HEK293 (cell line): Measurements from ENCODE around the gene DSE.

Experiments
- CTCF ChIA-PET: fragments of 350-600 bp; formaldehyde crosslinking; extraction: SDS; loops from one replicate; lab custom pipeline; 2021; ENCODE audit warnings: antibody characterized with exemption; lab: Yijun Ruan, JAX
- POLR2A ChIA-PET: fragments of 300-600 bp; formaldehyde crosslinking; extraction: SDS; loops from one replicate; lab custom pipeline; 2020; ENCODE audit warnings: antibody characterized with exemption, inconsistent platforms; lab: Yijun Ruan, JAX
- H3K27ac ChIP-seq: fragments of 200-500 bp; sonication (Bioruptor generic); 2 replicates; pipeline ENCODE4 v1.5.1; 2014; ENCODE audit warnings: low read depth, low read length, control low read depth, inconsistent platforms; ENCODE audit errors: extremely low read depth
- H3K36me3 ChIP-seq, 2 experiments: fragments of 200-500 bp in 1 of 2; sonication (Bioruptor generic) in 1 of 2; 1 replicate in 1 of 2; 2 replicates in 1 of 2; pipeline ENCODE4 v1.5.1; 2014 to 2017; ENCODE audit warnings: inconsistent platforms in 2 of 2, low read length in 2 of 2; ENCODE audit not compliant: control insufficient read depth in 2 of 2, insufficient read depth in 1 of 2
- H3K4me1 ChIP-seq: fragments of 200-500 bp; sonication (Bioruptor generic); 2 replicates; pipeline ENCODE4 v1.5.1; 2014; ENCODE audit warnings: mild to moderate bottlenecking, low read length, inconsistent platforms; ENCODE audit not compliant: control insufficient read depth, insufficient read depth
- H3K4me3 ChIP-seq: 2 replicates; pipeline ENCODE4 v1.5.1; 2011; ENCODE audit warnings: low read depth, mild to moderate bottlenecking, control low read depth, low read length, moderate library complexity
- H3K9me3 ChIP-seq: fragments of 200-500 bp; sonication (Bioruptor generic); 2 replicates; pipeline ENCODE4 v1.5.1; 2014; ENCODE audit warnings: low read depth, low read length, inconsistent platforms; ENCODE audit not compliant: control insufficient read depth, insufficient read depth
- BCL6B ChIP-seq: fragments of 450-650 bp; formaldehyde crosslinking; IDR thresholded peaks from 2 replicates; pipeline ENCODE4 v1.5.1; 2017; ENCODE audit warnings: missing biosample characterization, missing genetic modification characterization
- CTCF ChIP-seq: fragments of 450-650 bp; formaldehyde crosslinking; IDR thresholded peaks from 2 replicates; pipeline ENCODE4 v1.5.1; 2016; ENCODE audit warnings: missing biosample characterization, missing genetic modification characterization
- GFI1B ChIP-seq: fragments of 450-650 bp; formaldehyde crosslinking; IDR thresholded peaks from 2 replicates; pipeline ENCODE4 v1.5.1; 2016; ENCODE audit warnings: missing biosample characterization, missing genetic modification characterization
- KLF9 ChIP-seq: fragments of 450-650 bp; formaldehyde crosslinking; IDR thresholded peaks from 2 replicates; pipeline ENCODE4 v1.5.1; 2016; ENCODE audit warnings: missing biosample characterization, missing genetic modification characterization, low read depth
- PRDM2 ChIP-seq: fragments of 450-650 bp; formaldehyde crosslinking; IDR thresholded peaks from 2 replicates; pipeline ENCODE4 v1.5.1; 2016; ENCODE audit warnings: missing biosample characterization, missing genetic modification characterization, borderline replicate concordance
- PRDM6 ChIP-seq: fragments of 450-650 bp; formaldehyde crosslinking; IDR thresholded peaks from 2 replicates; pipeline ENCODE4 v1.5.1; 2017; ENCODE audit warnings: missing biosample characterization, missing genetic modification characterization
- SETDB1 ChIP-seq: IDR thresholded peaks from one replicate; pipeline ENCODE4 v1.6.1; 2017; ENCODE audit warnings: mild to moderate bottlenecking, low read length, moderate library complexity, mixed read lengths; ENCODE audit not compliant: insufficient read length
- SP3 ChIP-seq: fragments of 450-650 bp; formaldehyde crosslinking; IDR thresholded peaks from 2 replicates; pipeline ENCODE4 v1.5.1; 2016; ENCODE audit warnings: missing biosample characterization, missing genetic modification characterization
- ZBTB8A ChIP-seq: fragments of 450-650 bp; formaldehyde crosslinking; IDR thresholded peaks from 2 replicates; pipeline ENCODE4 v1.5.1; 2016; ENCODE audit warnings: missing biosample characterization, missing genetic modification characterization
- ZFP69B ChIP-seq: fragments of 450-650 bp; formaldehyde crosslinking; IDR thresholded peaks from 2 replicates; pipeline ENCODE4 v1.5.1; 2016; ENCODE audit warnings: missing biosample characterization, missing genetic modification characterization
- ZIC2 ChIP-seq: fragments of 450-650 bp; formaldehyde crosslinking; IDR thresholded peaks from 2 replicates; pipeline ENCODE4 v1.5.1; 2016; ENCODE audit warnings: missing biosample characterization, missing genetic modification characterization
- ZNF169 ChIP-seq: fragments of 450-650 bp; formaldehyde crosslinking; IDR thresholded peaks from 2 replicates; pipeline ENCODE4 v1.5.1; 2016; ENCODE audit warnings: missing biosample characterization, missing genetic modification characterization
- ZNF202 ChIP-seq: fragments of 450-650 bp; formaldehyde crosslinking; IDR thresholded peaks from 2 replicates; pipeline ENCODE4 v1.5.1; 2016; ENCODE audit warnings: missing biosample characterization, missing genetic modification characterization, borderline replicate concordance
- ZNF248 ChIP-seq: fragments of 450-650 bp; formaldehyde crosslinking; IDR thresholded peaks from 2 replicates; pipeline ENCODE4 v1.5.1; 2017; ENCODE audit warnings: missing biosample characterization, missing genetic modification characterization
- ZNF266 ChIP-seq: fragments of 450-650 bp; formaldehyde crosslinking; IDR thresholded peaks from 2 replicates; pipeline ENCODE4 v1.5.1; 2016; ENCODE audit warnings: missing biosample characterization, missing genetic modification characterization, low read depth
- ZNF37A ChIP-seq: fragments of 450-650 bp; IDR thresholded peaks from 2 replicates; pipeline ENCODE4 v1.5.1; 2018; ENCODE audit warnings: missing biosample characterization, missing genetic modification characterization
- ZNF416 ChIP-seq: fragments of 450-650 bp; formaldehyde crosslinking; IDR thresholded peaks from 2 replicates; pipeline ENCODE4 v1.5.1; 2016; ENCODE audit warnings: missing biosample characterization, missing genetic modification characterization
- ZNF488 ChIP-seq: fragments of 450-650 bp; formaldehyde crosslinking; IDR thresholded peaks from 2 replicates; pipeline ENCODE4 v1.5.1; 2016; ENCODE audit warnings: missing biosample characterization, missing genetic modification characterization
- ZNF521 ChIP-seq: fragments of 450-650 bp; formaldehyde crosslinking; IDR thresholded peaks from 2 replicates; pipeline ENCODE4 v1.5.1; 2017; ENCODE audit warnings: missing biosample characterization, mild to moderate bottlenecking, missing genetic modification characterization
- ZNF544 ChIP-seq: fragments of 450-650 bp; formaldehyde crosslinking; IDR thresholded peaks from 2 replicates; pipeline ENCODE4 v1.5.0; 2017; ENCODE audit warnings: missing biosample characterization, missing genetic modification characterization
- ZNF549 ChIP-seq: fragments of 450-650 bp; IDR thresholded peaks from 2 replicates; pipeline ENCODE4 v1.5.1; 2018; ENCODE audit warnings: missing biosample characterization, missing genetic modification characterization, mild to moderate bottlenecking, inconsistent platforms, moderate library complexity
- ZNF654 ChIP-seq: fragments of 450-650 bp; formaldehyde crosslinking; IDR thresholded peaks from 2 replicates; pipeline ENCODE4 v1.5.1; 2016; ENCODE audit warnings: low read depth, missing biosample characterization, missing genetic modification characterization
- ZNF701 ChIP-seq: fragments of 450-650 bp; formaldehyde crosslinking; IDR thresholded peaks from 2 replicates; pipeline ENCODE4 v1.5.1; 2016; ENCODE audit warnings: missing biosample characterization, missing genetic modification characterization
- ZNF76 ChIP-seq: fragments of 450-650 bp; formaldehyde crosslinking; IDR thresholded peaks from 2 replicates; pipeline ENCODE4; 2016; ENCODE audit warnings: low read depth, missing biosample characterization, missing genetic modification characterization, borderline replicate concordance
- ZNF785 ChIP-seq: fragments of 450-650 bp; formaldehyde crosslinking; IDR thresholded peaks from 2 replicates; pipeline ENCODE4 v1.5.1; 2016; ENCODE audit warnings: missing biosample characterization, missing genetic modification characterization
- ZNF792 ChIP-seq: fragments of 450-650 bp; formaldehyde crosslinking; IDR thresholded peaks from 2 replicates; pipeline ENCODE4 v1.5.1; 2016; ENCODE audit warnings: missing biosample characterization, missing genetic modification characterization
- ZXDB ChIP-seq: fragments of 450-650 bp; formaldehyde crosslinking; IDR thresholded peaks from 2 replicates; pipeline ENCODE4 v1.5.1; 2016; ENCODE audit warnings: missing biosample characterization, missing genetic modification characterization

Gene DSE

GRCh38 chr6:116408491-116408890 is 37.7 kb downstream of the DSE start:
- no peak for TF ChIP-seq ZNF521 (tag by site-specific recombination)
- no peak for TF ChIP-seq GFI1B (tag by site-specific recombination)
- TF ChIP-seq ZNF266: no peak
- no peak for TF ChIP-seq ZNF701
- no peak for TF ChIP-seq SETDB1
- no peak for TF ChIP-seq ZNF792 (tag by site-specific recombination)
- no peak for TF ChIP-seq ZNF785 (tag by site-specific recombination)
- no peak for TF ChIP-seq ZNF202
- TF ChIP-seq ZNF76 (tag by site-specific recombination): no peak
- no peak for TF ChIP-seq ZNF169
- no peak for TF ChIP-seq ZXDB (tag by site-specific recombination)
- no peak for TF ChIP-seq ZNF488 (tag by site-specific recombination)
- TF ChIP-seq ZNF549: no peak
- TF ChIP-seq ZIC2 (tag by site-specific recombination): no peak
- TF ChIP-seq ZBTB8A (tag by site-specific recombination): no peak
- no peak for TF ChIP-seq ZFP69B
- TF ChIP-seq ZNF248 (tag by site-specific recombination): no peak
- no peak for TF ChIP-seq PRDM2 (tag by site-specific recombination)
- TF ChIP-seq ZNF654 (tag by site-specific recombination): no peak
- TF ChIP-seq ZNF416: no peak
- H3K4me3 ChIP-seq: no peak overlapping the region
- H3K27ac ChIP-seq: no peak overlapping the region
- no peaks in the 10 kb centered on the region for H3K9me3 ChIP-seq
- ChIA-PET CTCF (interaction anchor here (0.7 to 1.4 kb wide), 2 partner anchors 139 to 955 kb away, joined by 3 to 4 read pairs; no protein-coding TSS in a partner anchor), POLR2A (no interaction called here)
- H3K36me3 ChIP-seq: peaks cover 0 to 6% of the 10 kb centered on the region in 2 experiments; a peak in 1 of 3 replicates
- peaks cover 27% of the 10 kb centered on the region for H3K4me1 ChIP-seq

- H3K4me1 ChIP-seq: peaks cover 27% of the 10 kb centered on the region
- H3K36me3 ChIP-seq: peaks cover 0 to 6% of the 10 kb centered on the region in 2 experiments; a peak in 1 of 3 replicates
- CTCF ChIA-PET: interaction anchor here (0.5 to 1.3 kb wide), 4 partner anchors 13 to 91 kb away, joined by 3 to 5 read pairs (median 3); no protein-coding TSS in a partner anchor
- H3K4me3 ChIP-seq: no peak overlapping the region
- no peaks in the 10 kb centered on the region for H3K9me3 ChIP-seq
- POLR2A ChIA-PET: no interaction called here
- no peak overlapping the region for H3K27ac ChIP-seq
- no peak for TF ChIP-seq ZNF37A (tag by site-specific recombination)
- TF ChIP-seq CTCF (tag by site-specific recombination): no peak
- no peak for TF ChIP-seq KLF9
- TF ChIP-seq ZNF544 (tag by site-specific recombination): no peak
- TF ChIP-seq PRDM6 (tag by site-specific recombination): no peak
- TF ChIP-seq BCL6B (tag by site-specific recombination): no peak
- TF ChIP-seq SP3 (tag by site-specific recombination): no peak
Observed at GRCh38 chr6:116409756-116410155, 39.0 kb downstream of the DSE start.
